Prostate gland (tissue), 2 donors: Measurements from ENCODE around the gene TNS3.

Experiments
- CTCF ChIP-seq, 4 experiments: fragments of 200-600 bp in 2 of 4; fragments of 450-650 bp in 2 of 4; sonication (generic) in 2 of 4; IDR thresholded peaks; 1 replicate in 3 of 4; 2 replicates in 1 of 4; pipeline ENCODE4 v1.5.1; 2016 to 2019; ENCODE audit warnings: antibody characterized with exemption in 4 of 4, mild to moderate bottlenecking in 2 of 4, moderate library complexity in 2 of 4
- POLR2A ChIP-seq: fragments of 450-650 bp; IDR thresholded peaks from one replicate; pipeline ENCODE4 v1.6.1; 2016; ENCODE audit warnings: antibody characterized with exemption, mild to moderate bottlenecking

GRCh38 chr7:47337531-47337930, 244.4 kb downstream of the TNS3 start:
- TF ChIP-seq CTCF (IDR thresholded peaks at IDR 0.05) (no peak), POLR2A (no peak)
